Thoracic aorta (tissue), 2 donors: ENCODE data around the gene KIF3A. TPM values are rescaled to one million over a fixed set of nuclear protein-coding genes. Genes with fewer than 3 reads are reported as not detected.

Experiments
- ATAC-seq: fragments of 150-250 bp; one replicate; pipeline ENCODE4 v1.8.0; 2017; ENCODE audit warnings: low read depth; ENCODE audit not compliant: insufficient number of reproducible peaks, low FRiP score
- DNase-seq: peaks from one replicate; pipeline ENCODE4 v3.0.0-alpha.2; 2020; ENCODE audit warnings: low spot score
- H3K27ac ChIP-seq, 2 donors: fragments of 200-600 bp; sonication (generic); 1 replicate in 1 of 2; 2 replicates in 1 of 2; pipeline ENCODE4 v1.5.1; 2016; ENCODE audit warnings: mild to moderate bottlenecking in 2 of 2, moderate library complexity in 2 of 2
- H3K27me3 ChIP-seq: fragments of 200-600 bp; sonication (generic); replicated peaks from 2 replicates; pipeline ENCODE4 v1.6.0; 2016; ENCODE audit warnings: mild to moderate bottlenecking; ENCODE audit not compliant: insufficient read depth
- H3K36me3 ChIP-seq: fragments of 200-600 bp; sonication (generic); one replicate; pipeline ENCODE4 v1.5.1; 2016
- H3K4me1 ChIP-seq, 2 donors: fragments of 200-600 bp; sonication (generic); 1 replicate in 1 of 2; 2 replicates in 1 of 2; pipeline versions ENCODE4 v1.5.1 to v1.6.0; 2016; ENCODE audit warnings: low read depth in 2 of 2, mild to moderate bottlenecking in 1 of 2; ENCODE audit not compliant: control insufficient read depth in 1 of 2
- H3K4me3 ChIP-seq: fragments of 200-600 bp; sonication (generic); 2 replicates; pipeline ENCODE4 v1.5.1; 2016; ENCODE audit warnings: mild to moderate bottlenecking
- H3K9me3 ChIP-seq: fragments of 200-600 bp; sonication (generic); 2 replicates; pipeline ENCODE4 v1.5.1; 2016
- total RNA-seq, 2 donors: library from RNA; depleted of rRNA; stranded (reverse); fragments of >200 nt; gene quantifications; one replicate each; pipeline versions ENCODE4 v1.1.0 to v1.2.3, GENCODE V29; 2016
- TF ChIP-seq, protein P1 (sequence below): fragments of 200-600 bp; sonication (generic); IDR thresholded peaks from one replicate; pipeline ENCODE4 v1.5.1; 2019; ENCODE audit warnings: antibody characterized with exemption

The KIF3A gene
- total RNA-seq, 2 donors from 2014 or later = 3.7 to 5.9 TPM

GRCh38 chr5:132668706-132669454 lies 68.5 kb downstream of the KIF3A start:
- H3K4me3 ChIP-seq = no peak overlapping the region
- H3K27me3 ChIP-seq = no peaks in the 10 kb centered on the region
- no peaks in the 10 kb centered on the region for H3K9me3 ChIP-seq
- H3K27ac ChIP-seq = no peak overlapping the region
- peaks cover 0 to 1% of the 10 kb centered on the region in 2 donors for H3K4me1 ChIP-seq
- DNase-seq (no peak), ATAC-seq (no peak)
- TF ChIP-seq, protein P1, sequence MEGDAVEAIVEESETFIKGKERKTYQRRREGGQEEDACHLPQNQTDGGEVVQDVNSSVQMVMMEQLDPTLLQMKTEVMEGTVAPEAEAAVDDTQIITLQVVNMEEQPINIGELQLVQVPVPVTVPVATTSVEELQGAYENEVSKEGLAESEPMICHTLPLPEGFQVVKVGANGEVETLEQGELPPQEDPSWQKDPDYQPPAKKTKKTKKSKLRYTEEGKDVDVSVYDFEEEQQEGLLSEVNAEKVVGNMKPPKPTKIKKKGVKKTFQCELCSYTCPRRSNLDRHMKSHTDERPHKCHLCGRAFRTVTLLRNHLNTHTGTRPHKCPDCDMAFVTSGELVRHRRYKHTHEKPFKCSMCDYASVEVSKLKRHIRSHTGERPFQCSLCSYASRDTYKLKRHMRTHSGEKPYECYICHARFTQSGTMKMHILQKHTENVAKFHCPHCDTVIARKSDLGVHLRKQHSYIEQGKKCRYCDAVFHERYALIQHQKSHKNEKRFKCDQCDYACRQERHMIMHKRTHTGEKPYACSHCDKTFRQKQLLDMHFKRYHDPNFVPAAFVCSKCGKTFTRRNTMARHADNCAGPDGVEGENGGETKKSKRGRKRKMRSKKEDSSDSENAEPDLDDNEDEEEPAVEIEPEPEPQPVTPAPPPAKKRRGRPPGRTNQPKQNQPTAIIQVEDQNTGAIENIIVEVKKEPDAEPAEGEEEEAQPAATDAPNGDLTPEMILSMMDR = no peak
- H3K36me3 ChIP-seq = no peaks in the 10 kb centered on the region

- Histone ChIP-seq H3K27ac (no peak overlapping the region), H3K27me3 (no peaks in the 10 kb centered on the region), H3K36me3 (no peaks in the 10 kb centered on the region), H3K4me1 (no peaks in the 10 kb centered on the region), H3K9me3 (no peaks in the 10 kb centered on the region), H3K4me3 (no peak overlapping the region)
- no peak for DNase-seq
- TF ChIP-seq, protein P1 = no peak
- no peak for ATAC-seq
These were observed 69.3 kb downstream of the KIF3A start for GRCh38 chr5:132667761-132668705.

- no peak overlapping the region for H3K27ac ChIP-seq
- H3K4me1 ChIP-seq = no peaks in the 10 kb centered on the region
- TF ChIP-seq, protein P1 = no peak
- H3K4me3 ChIP-seq = no peak overlapping the region
- ATAC-seq = no peak
- no peak for DNase-seq
- no peaks in the 10 kb centered on the region for H3K27me3 ChIP-seq
- no peaks in the 10 kb centered on the region for H3K9me3 ChIP-seq
- no peaks in the 10 kb centered on the region for H3K36me3 ChIP-seq
These were observed 70.0 kb downstream of the KIF3A start for GRCh38 chr5:132667309-132667708.

- Histone ChIP-seq H3K4me3 (no peak overlapping the region), H3K27me3 (no peaks in the 10 kb centered on the region), H3K27ac (no peak overlapping the region), H3K4me1 (no peaks in the 10 kb centered on the region), H3K9me3 (no peaks in the 10 kb centered on the region), H3K36me3 (no peaks in the 10 kb centered on the region)
- DNase-seq (no peak), ATAC-seq (no peak)
- TF ChIP-seq, protein P1 = no peak
These were observed 70.8 kb downstream of the KIF3A start for GRCh38 chr5:132666310-132667123.
